A673 (cell line): ENCODE measurements around the gene UBE2R2. TPM values are rescaled to one million over a fixed set of nuclear protein-coding genes. Genes with fewer than 3 reads are reported as not detected.
"Not testable (repeated sequence)": the region's sequence is repeated elsewhere in the genome, so short reads cannot be mapped to it uniquely, and the experiment has no call there.

Experiments used
- BruUV-seq: library from RNA; stranded (reverse); fragments of 400-500 nt; replicated peaks from 2 replicates; lab custom pipeline; 2021; lab: Mats Ljungman, UMichigan
- CTCF ChIA-PET: fragments of 300-600 bp; sonication (Branson Sonifier 250); formaldehyde crosslinking; loops from one replicate; lab custom pipeline; 2022; ENCODE audit warnings: antibody characterized with exemption; lab: Charles Lee
- POLR2A ChIA-PET: fragments of 300-600 bp; sonication (Branson Sonifier 250); formaldehyde crosslinking; loops from one replicate; lab custom pipeline; 2022; ENCODE audit warnings: antibody characterized with exemption; ENCODE audit not compliant: low non-redundant PET; lab: Charles Lee
- DNase-seq: peaks from one replicate; pipeline ENCODE4 v3.0.0-alpha.2; 2015; ENCODE audit warnings: low spot score
- H3K27ac ChIP-seq: fragments of 200-600 bp; sonication (generic); 2 replicates; pipeline ENCODE4 v1.5.1; 2016; ENCODE audit warnings: mixed run types, low read depth, mild to moderate bottlenecking, mixed read lengths, antibody characterized with exemption, low read length; ENCODE audit not compliant: poor library complexity, severe bottlenecking
- H3K27me3 ChIP-seq: fragments of 200-600 bp; sonication (generic); replicated peaks from 2 replicates; pipeline ENCODE4 v1.6.1; 2017; ENCODE audit warnings: mixed run types, low read depth, mild to moderate bottlenecking, mixed read lengths, antibody characterized with exemption, low read length; ENCODE audit not compliant: insufficient read depth, poor library complexity
- H3K36me3 ChIP-seq: fragments of 200-600 bp; sonication (generic); 2 replicates; pipeline ENCODE4 v1.6.1; 2016; ENCODE audit warnings: mixed run types, mild to moderate bottlenecking, mixed read lengths, antibody characterized with exemption, low read length; ENCODE audit not compliant: insufficient read depth, poor library complexity, severe bottlenecking
- H3K4me1 ChIP-seq: fragments of 200-600 bp; sonication (generic); 2 replicates; pipeline ENCODE4 v1.6.1; 2017; ENCODE audit warnings: mixed run types, mild to moderate bottlenecking, mixed read lengths, antibody characterized with exemption, low read length; ENCODE audit not compliant: insufficient read depth, poor library complexity, severe bottlenecking
- H3K4me3 ChIP-seq: fragments of 200-600 bp; sonication (generic); 2 replicates; pipeline ENCODE4 v1.5.1; 2016; ENCODE audit warnings: low read depth, mixed run types, mild to moderate bottlenecking, mixed read lengths, low read length; ENCODE audit not compliant: poor library complexity, severe bottlenecking
- H3K9me3 ChIP-seq: fragments of 200-600 bp; sonication (generic); 2 replicates; pipeline ENCODE4 v1.6.1; 2016; ENCODE audit warnings: mixed run types, low read depth, mild to moderate bottlenecking, mixed read lengths, antibody characterized with exemption, low read length; ENCODE audit not compliant: poor library complexity, severe bottlenecking
- CTCF ChIP-seq: fragments of 300-800, 200-600 bp; sonication (generic); conservative IDR thresholded peaks from 2 replicates; pipeline ENCODE4 v1.5.1; 2017; ENCODE audit warnings: low read depth, mild to moderate bottlenecking, antibody characterized with exemption, low read length, moderate library complexity, mixed read lengths
- EZH2 ChIP-seq: fragments of 200-600 bp; sonication (generic); IDR thresholded peaks from 2 replicates; pipeline ENCODE4 v1.6.1; 2017; ENCODE audit warnings: borderline replicate concordance, low read depth, mild to moderate bottlenecking, mixed read lengths, antibody characterized with exemption, low read length; ENCODE audit not compliant: poor library complexity, severe bottlenecking
- intact Hi-C: fragments of 100-400 bp; cut with micrococcal nuclease; formaldehyde crosslinking; loops from one replicate; pipeline ENCODE4 v1.10.0; 2022; ENCODE audit not compliant: unreplicated experiment
- total RNA-seq: library from RNA; stranded (reverse); gene quantifications from 2 replicates; pipeline ENCODE4 v1.2.3, GENCODE V29; 2021

The UBE2R2 gene
- total RNA-seq, 1 experiment from 2014 or later, result 49.2 TPM

GRCh38 chr9:33959725-33960124, 142.8 kb downstream of the UBE2R2 start:
- no TSS peak for BruUV-seq
- Histone ChIP-seq H3K27ac (no peak overlapping the region), H3K27me3 (no peaks in the 10 kb centered on the region), H3K9me3 (no peaks in the 10 kb centered on the region), H3K36me3 (peaks cover 33% of the 10 kb centered on the region), H3K4me1 (no peaks in the 10 kb centered on the region), H3K4me3 (no peak overlapping the region)
- no peak for DNase-seq
- intact Hi-C loops, result no loop called here
- POLR2A ChIA-PET, result no interaction called here
- CTCF ChIA-PET, result no interaction called here
- TF ChIP-seq CTCF (no peak), EZH2 (no peak)

GRCh38 chr9:33962468-33962867, 145.5 kb downstream of the UBE2R2 start:
- H3K9me3 ChIP-seq, CTCF ChIA-PET, H3K27me3 ChIP-seq, H3K4me3 ChIP-seq, DNase-seq, H3K27ac ChIP-seq, intact Hi-C loops, BruUV-seq, H3K4me1 ChIP-seq, POLR2A ChIA-PET: not testable (repeated sequence)
- H3K36me3 ChIP-seq, result peaks cover 22% of the 10 kb centered on the region

- Histone ChIP-seq H3K4me3 (no peak overlapping the region), H3K36me3 (peaks cover 19% of the 10 kb centered on the region), H3K9me3 (no peaks in the 10 kb centered on the region), H3K4me1 (no peaks in the 10 kb centered on the region), H3K27me3 (no peaks in the 10 kb centered on the region), H3K27ac (no peak overlapping the region)
- intact Hi-C loops, result no loop called here
- CTCF ChIA-PET, result no interaction called here
- TF ChIP-seq EZH2 (no peak), CTCF (no peak)
- BruUV-seq, result no TSS peak
- DNase-seq, result no peak
- POLR2A ChIA-PET, result no interaction called here
Observed at GRCh38 chr9:33964086-33964768, 147.3 kb downstream of the UBE2R2 start.

Other genes with a start within 250 kb of the UBE2R2 start
- not detected in 2 replicates for gene PRSS3, start 21.6 kb upstream of the UBE2R2 start, total RNA-seq
- gene UBAP2, start 231.7 kb downstream of the UBE2R2 start, total RNA-seq, result 58.8 and 62.5 TPM in 2 replicates